NT2/D1 (cell line): ENCODE measurements around the gene PROK1.

Experiments used
- SUZ12 ChIP-seq: IDR thresholded peaks from 2 replicates; pipeline ENCODE4 v1.6.1; 2011; ENCODE audit not compliant: insufficient read length, insufficient read depth; ENCODE audit errors: extremely low read depth
- YY1 ChIP-seq: IDR thresholded peaks from 2 replicates; pipeline ENCODE4 v1.6.1; 2011; ENCODE audit not compliant: insufficient read length, insufficient read depth
- ZNF274 ChIP-seq: IDR thresholded peaks from 2 replicates; pipeline ENCODE4 v1.6.1; 2011; ENCODE audit warnings: mild to moderate bottlenecking, low read depth, low read length

DNA sequence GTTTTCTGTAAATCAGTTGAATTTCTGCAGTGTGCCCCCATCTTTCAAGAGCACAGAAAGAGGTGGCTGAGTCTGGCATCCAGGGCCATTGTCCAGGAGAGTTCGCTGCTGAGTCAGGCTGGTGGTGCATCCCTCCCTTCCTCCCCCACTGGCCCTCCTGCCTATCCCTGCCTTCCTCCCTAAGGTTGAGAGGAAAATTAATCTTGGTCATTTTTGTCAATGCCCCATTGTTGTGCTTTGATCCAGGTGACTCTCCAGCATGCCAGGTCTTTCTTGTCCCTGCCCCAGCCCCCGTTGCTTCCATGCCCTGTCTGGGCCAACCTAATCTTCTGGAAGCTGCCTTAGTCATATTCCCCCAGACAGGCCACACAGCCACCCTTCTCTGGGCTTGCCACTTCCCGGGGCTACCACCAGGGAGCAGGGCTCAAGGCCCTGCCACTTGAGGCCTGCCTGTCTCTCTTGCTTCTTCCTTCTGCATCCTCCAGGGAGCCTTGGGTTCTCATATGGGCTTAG lies 26.6 kb downstream of the PROK1 start:
- TF ChIP-seq ZNF274 = no peak
- TF ChIP-seq YY1 = no peak
- TF ChIP-seq SUZ12 = no peak
